ENCODE data around the gene GEMIN7.

GEMIN7 gene

GRCh38 chr19:45058622-45059159 lies 20.4 kb upstream of the GEMIN7 start:
- no peak overlapping the region for H3K27ac ChIP-seq (ENCODE audit: low read depth, low read length)
- H3K4me3 ChIP-seq (ENCODE audit: low read depth, low read length), result no peak overlapping the region
- no peak overlapping the region for H3K9ac ChIP-seq (ENCODE audit: low read length)
- H2BK12ac ChIP-seq (ENCODE audit: low read length), result no peak overlapping the region
- no peak overlapping the region for H4K12ac ChIP-seq (ENCODE audit: low read depth, low read length)
- no peak overlapping the region for H2AFZ ChIP-seq (ENCODE audit: insufficient read depth, low read length, poor library complexity)
- no peak overlapping the region for H2BK5ac ChIP-seq (ENCODE audit: low read depth, low read length, poor library complexity)
- no peak overlapping the region for H3K18ac ChIP-seq (ENCODE audit: low read length)
- H3K4me1 ChIP-seq (ENCODE audit: control insufficient read depth in 1 of 2, insufficient read depth in 2 of 2, low read length in 2 of 2), result no peaks in the 10 kb centered on the region
- no peak for DNase-seq
- no peaks in the 10 kb centered on the region for H3K79me2 ChIP-seq (ENCODE audit: control insufficient read depth, insufficient read depth, low read length, poor library complexity)
- H3K4ac ChIP-seq (ENCODE audit: low read depth, low read length), result no peak overlapping the region
- H4K91ac ChIP-seq (ENCODE audit: low read depth, low read length), result no peak overlapping the region
- no peak overlapping the region for H3K14ac ChIP-seq (ENCODE audit: low read length)
- no peak overlapping the region for H4K8ac ChIP-seq (ENCODE audit: low read depth, low read length)
- no peak overlapping the region for H2AK5ac ChIP-seq (ENCODE audit: low read length)
- no peak overlapping the region for H2BK120ac ChIP-seq (ENCODE audit: insufficient read depth, low read length, poor library complexity)
- H3K4me2 ChIP-seq (ENCODE audit: low read length), result no peak overlapping the region
- no peaks in the 10 kb centered on the region for H3K27me3 ChIP-seq (ENCODE audit: insufficient read depth, low read length)
- peaks cover 83 to 86% of the 10 kb centered on the region in 2 experiments for H3K36me3 ChIP-seq (ENCODE audit: control insufficient read depth in 1 of 2, insufficient read depth in 2 of 2, low read length in 2 of 2)
- H3K23ac ChIP-seq (ENCODE audit: low read length), result no peak overlapping the region
- WGBS (ENCODE audit: extremely low coverage, insufficient coverage, insufficient read length), result 100% methylated on average over 5 of the region's 14 CpGs
- no peaks in the 10 kb centered on the region for H3K79me1 ChIP-seq (ENCODE audit: low read length)
- H3K9me3 ChIP-seq (ENCODE audit: insufficient read depth, low read depth, low read length), result no peaks in the 10 kb centered on the region

GRCh38 chr19:45059258-45059965 lies 19.6 kb upstream of the GEMIN7 start:
- Histone ChIP-seq H3K4ac (ENCODE audit: low read depth, low read length) (no peak overlapping the region), H3K79me1 (ENCODE audit: low read length) (no peaks in the 10 kb centered on the region), H3K27ac (ENCODE audit: low read depth, low read length) (no peak overlapping the region), H2AFZ (ENCODE audit: insufficient read depth, low read length, poor library complexity) (no peak overlapping the region), H3K14ac (ENCODE audit: low read length) (no peak overlapping the region), H4K8ac (ENCODE audit: low read depth, low read length) (no peak overlapping the region), H3K9me3 (ENCODE audit: insufficient read depth, low read depth, low read length) (no peaks in the 10 kb centered on the region), H3K4me1 (ENCODE audit: control insufficient read depth in 1 of 2, insufficient read depth in 2 of 2, low read length in 2 of 2) (no peaks in the 10 kb centered on the region), H3K79me2 (ENCODE audit: control insufficient read depth, insufficient read depth, low read length, poor library complexity) (no peaks in the 10 kb centered on the region), H2AK5ac (ENCODE audit: low read length) (no peak overlapping the region), H3K4me3 (ENCODE audit: low read depth, low read length) (no peak overlapping the region), H3K4me2 (ENCODE audit: low read length) (no peak overlapping the region), H3K36me3 (ENCODE audit: control insufficient read depth in 1 of 2, insufficient read depth in 2 of 2, low read length in 2 of 2) (peaks cover 85 to 86% of the 10 kb centered on the region in 2 experiments), H3K23ac (ENCODE audit: low read length) (no peak overlapping the region), H3K18ac (ENCODE audit: low read length) (no peak overlapping the region), H3K27me3 (ENCODE audit: insufficient read depth, low read length) (no peaks in the 10 kb centered on the region), H2BK12ac (ENCODE audit: low read length) (no peak overlapping the region), H3K9ac (ENCODE audit: low read length) (no peak overlapping the region), H4K12ac (ENCODE audit: low read depth, low read length) (no peak overlapping the region), H2BK5ac (ENCODE audit: low read depth, low read length, poor library complexity) (no peak overlapping the region), H4K91ac (ENCODE audit: low read depth, low read length) (no peak overlapping the region), H2BK120ac (ENCODE audit: insufficient read depth, low read length, poor library complexity) (no peak overlapping the region)
- DNase-seq, result peak; percentile 80 to 91
- no CpG with 5 or more reads among the region's 16 CpGs for WGBS (ENCODE audit: extremely low coverage, insufficient coverage, insufficient read length)

- H4K91ac ChIP-seq (ENCODE audit: low read depth, low read length), result no peak overlapping the region
- no peaks in the 10 kb centered on the region for H3K4me1 ChIP-seq (ENCODE audit: control insufficient read depth in 1 of 2, insufficient read depth in 2 of 2, low read length in 2 of 2)
- H2BK5ac ChIP-seq (ENCODE audit: low read depth, low read length, poor library complexity), result no peak overlapping the region
- no peak overlapping the region for H3K14ac ChIP-seq (ENCODE audit: low read length)
- no peak overlapping the region for H2AK5ac ChIP-seq (ENCODE audit: low read length)
- no peaks in the 10 kb centered on the region for H3K27me3 ChIP-seq (ENCODE audit: insufficient read depth, low read length)
- H3K9me3 ChIP-seq (ENCODE audit: insufficient read depth, low read depth, low read length), result no peaks in the 10 kb centered on the region
- no peak overlapping the region for H3K18ac ChIP-seq (ENCODE audit: low read length)
- H3K79me1 ChIP-seq (ENCODE audit: low read length), result no peaks in the 10 kb centered on the region
- H3K4me2 ChIP-seq (ENCODE audit: low read length), result no peak overlapping the region
- H3K9ac ChIP-seq (ENCODE audit: low read length), result no peak overlapping the region
- DNase-seq, result no peak
- no peak overlapping the region for H2BK120ac ChIP-seq (ENCODE audit: insufficient read depth, low read length, poor library complexity)
- no peaks in the 10 kb centered on the region for H3K79me2 ChIP-seq (ENCODE audit: control insufficient read depth, insufficient read depth, low read length, poor library complexity)
- peaks cover 78 to 81% of the 10 kb centered on the region in 2 experiments for H3K36me3 ChIP-seq (ENCODE audit: control insufficient read depth in 1 of 2, insufficient read depth in 2 of 2, low read length in 2 of 2)
- H3K23ac ChIP-seq (ENCODE audit: low read length), result no peak overlapping the region
- H2BK12ac ChIP-seq (ENCODE audit: low read length), result no peak overlapping the region
- no peak overlapping the region for H2AFZ ChIP-seq (ENCODE audit: insufficient read depth, low read length, poor library complexity)
- no peak overlapping the region for H4K8ac ChIP-seq (ENCODE audit: low read depth, low read length)
- no peak overlapping the region for H4K12ac ChIP-seq (ENCODE audit: low read depth, low read length)
- no CpG with 5 or more reads among the region's 4 CpGs for WGBS (ENCODE audit: extremely low coverage, insufficient coverage, insufficient read length)
- H3K4me3 ChIP-seq (ENCODE audit: low read depth, low read length), result no peak overlapping the region
- H3K27ac ChIP-seq (ENCODE audit: low read depth, low read length), result no peak overlapping the region
- H3K4ac ChIP-seq (ENCODE audit: low read depth, low read length), result no peak overlapping the region
Measured at GRCh38 chr19:45061965-45062364, 17.1 kb upstream of the GEMIN7 start.

- no peaks in the 10 kb centered on the region for H3K4me1 ChIP-seq (ENCODE audit: control insufficient read depth in 1 of 2, insufficient read depth in 2 of 2, low read length in 2 of 2)
- H2AK5ac ChIP-seq (ENCODE audit: low read length), result no peak overlapping the region
- no peak overlapping the region for H3K4ac ChIP-seq (ENCODE audit: low read depth, low read length)
- no peak overlapping the region for H2BK5ac ChIP-seq (ENCODE audit: low read depth, low read length, poor library complexity)
- no peak overlapping the region for H3K9ac ChIP-seq (ENCODE audit: low read length)
- no CpG with 5 or more reads among the region's 85 CpGs for WGBS (ENCODE audit: extremely low coverage, insufficient coverage, insufficient read length)
- H3K9me3 ChIP-seq (ENCODE audit: insufficient read depth, low read depth, low read length), result no peaks in the 10 kb centered on the region
- H4K91ac ChIP-seq (ENCODE audit: low read depth, low read length), result no peak overlapping the region
- H3K27me3 ChIP-seq (ENCODE audit: insufficient read depth, low read length), result no peaks in the 10 kb centered on the region
- no peak overlapping the region for H3K4me3 ChIP-seq (ENCODE audit: low read depth, low read length)
- no peak for DNase-seq
- peaks cover 78 to 81% of the 10 kb centered on the region in 2 experiments for H3K36me3 ChIP-seq (ENCODE audit: control insufficient read depth in 1 of 2, insufficient read depth in 2 of 2, low read length in 2 of 2)
- H3K14ac ChIP-seq (ENCODE audit: low read length), result no peak overlapping the region
- H2BK120ac ChIP-seq (ENCODE audit: insufficient read depth, low read length, poor library complexity), result no peak overlapping the region
- H2AFZ ChIP-seq (ENCODE audit: insufficient read depth, low read length, poor library complexity), result no peak overlapping the region
- no peak overlapping the region for H3K23ac ChIP-seq (ENCODE audit: low read length)
- no peaks in the 10 kb centered on the region for H3K79me1 ChIP-seq (ENCODE audit: low read length)
- H4K8ac ChIP-seq (ENCODE audit: low read depth, low read length), result no peak overlapping the region
- H3K4me2 ChIP-seq (ENCODE audit: low read length), result no peak overlapping the region
- no peaks in the 10 kb centered on the region for H3K79me2 ChIP-seq (ENCODE audit: control insufficient read depth, insufficient read depth, low read length, poor library complexity)
- no peak overlapping the region for H3K18ac ChIP-seq (ENCODE audit: low read length)
- no peak overlapping the region for H4K12ac ChIP-seq (ENCODE audit: low read depth, low read length)
- no peak overlapping the region for H2BK12ac ChIP-seq (ENCODE audit: low read length)
- H3K27ac ChIP-seq (ENCODE audit: low read depth, low read length), result no peak overlapping the region
Measured at GRCh38 chr19:45063851-45064801, 14.9 kb upstream of the GEMIN7 start.
